ENCODE data around the gene SLC7A5. TPM values are rescaled to one million over a fixed set of nuclear protein-coding genes. Genes with fewer than 3 reads are reported as not detected.

SLC7A5 gene
- total RNA-seq, 1 donor: 42.8 TPM

DNA sequence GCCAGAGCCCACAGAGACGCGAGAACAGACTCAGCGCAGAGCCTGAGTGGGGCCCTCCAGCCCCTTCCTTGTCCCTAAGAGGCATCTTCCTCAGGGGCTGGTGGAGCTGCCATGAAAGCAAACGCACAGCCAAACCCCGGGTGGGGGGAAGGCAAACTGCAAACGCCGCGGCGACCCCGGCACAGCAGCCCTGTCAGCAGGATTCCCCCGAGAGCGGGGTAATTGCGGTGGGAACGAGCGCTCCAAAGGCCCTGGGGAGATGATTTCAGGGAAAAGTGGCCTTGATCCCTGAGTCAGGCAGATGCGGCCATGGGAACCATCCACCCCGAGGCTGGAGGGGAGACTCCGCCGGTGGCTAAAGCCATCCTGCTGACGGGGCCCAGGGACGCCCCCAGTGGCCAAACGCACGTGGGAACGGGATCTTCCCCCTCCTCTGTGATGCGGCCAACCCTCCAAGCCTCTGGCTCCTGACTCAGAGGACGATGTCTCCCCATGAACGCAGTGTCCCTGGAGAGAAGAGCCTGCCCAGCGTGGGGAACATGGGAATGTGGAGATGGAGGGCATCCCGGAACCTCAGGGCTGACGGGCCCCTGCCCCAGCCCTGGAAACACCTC, 25.1 kb downstream of the SLC7A5 start:
- TF ChIP-seq, protein P1, sequence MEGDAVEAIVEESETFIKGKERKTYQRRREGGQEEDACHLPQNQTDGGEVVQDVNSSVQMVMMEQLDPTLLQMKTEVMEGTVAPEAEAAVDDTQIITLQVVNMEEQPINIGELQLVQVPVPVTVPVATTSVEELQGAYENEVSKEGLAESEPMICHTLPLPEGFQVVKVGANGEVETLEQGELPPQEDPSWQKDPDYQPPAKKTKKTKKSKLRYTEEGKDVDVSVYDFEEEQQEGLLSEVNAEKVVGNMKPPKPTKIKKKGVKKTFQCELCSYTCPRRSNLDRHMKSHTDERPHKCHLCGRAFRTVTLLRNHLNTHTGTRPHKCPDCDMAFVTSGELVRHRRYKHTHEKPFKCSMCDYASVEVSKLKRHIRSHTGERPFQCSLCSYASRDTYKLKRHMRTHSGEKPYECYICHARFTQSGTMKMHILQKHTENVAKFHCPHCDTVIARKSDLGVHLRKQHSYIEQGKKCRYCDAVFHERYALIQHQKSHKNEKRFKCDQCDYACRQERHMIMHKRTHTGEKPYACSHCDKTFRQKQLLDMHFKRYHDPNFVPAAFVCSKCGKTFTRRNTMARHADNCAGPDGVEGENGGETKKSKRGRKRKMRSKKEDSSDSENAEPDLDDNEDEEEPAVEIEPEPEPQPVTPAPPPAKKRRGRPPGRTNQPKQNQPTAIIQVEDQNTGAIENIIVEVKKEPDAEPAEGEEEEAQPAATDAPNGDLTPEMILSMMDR (IDR thresholded peaks at IDR 0.05; ENCODE audit: insufficient read depth, low read length): no peak
- no peak overlapping the region for H3K4me3 ChIP-seq (ENCODE audit: low read depth, low read length)
- DNase-seq (ENCODE audit: low read depth): no peak

DNA sequence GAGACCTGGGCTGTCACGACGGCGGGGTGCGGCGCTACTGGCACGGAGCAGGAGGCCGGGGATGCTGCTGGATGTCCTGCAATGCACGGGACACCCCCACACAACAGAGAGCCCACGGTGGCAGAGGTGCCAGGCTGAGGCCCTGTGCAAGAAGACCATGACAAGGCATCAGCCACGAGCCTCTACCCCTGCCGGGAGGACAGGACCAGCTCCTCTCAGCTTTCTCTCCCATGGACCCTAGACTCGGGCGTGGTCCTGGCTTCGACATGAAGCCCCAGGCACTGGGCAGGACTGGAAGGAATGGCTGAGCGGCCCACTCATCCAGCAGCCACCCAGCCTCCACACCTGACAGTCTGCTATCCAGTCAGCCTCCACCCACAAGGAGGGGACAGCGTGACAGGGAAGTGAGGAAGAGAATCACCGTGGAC, 25.6 kb downstream of the SLC7A5 start:
- DNase-seq (ENCODE audit: low read depth): no peak
- TF ChIP-seq, protein P1 (IDR thresholded peaks at IDR 0.05; ENCODE audit: insufficient read depth, low read length): no peak
- H3K4me3 ChIP-seq (ENCODE audit: low read depth, low read length): no peak overlapping the region

DNA sequence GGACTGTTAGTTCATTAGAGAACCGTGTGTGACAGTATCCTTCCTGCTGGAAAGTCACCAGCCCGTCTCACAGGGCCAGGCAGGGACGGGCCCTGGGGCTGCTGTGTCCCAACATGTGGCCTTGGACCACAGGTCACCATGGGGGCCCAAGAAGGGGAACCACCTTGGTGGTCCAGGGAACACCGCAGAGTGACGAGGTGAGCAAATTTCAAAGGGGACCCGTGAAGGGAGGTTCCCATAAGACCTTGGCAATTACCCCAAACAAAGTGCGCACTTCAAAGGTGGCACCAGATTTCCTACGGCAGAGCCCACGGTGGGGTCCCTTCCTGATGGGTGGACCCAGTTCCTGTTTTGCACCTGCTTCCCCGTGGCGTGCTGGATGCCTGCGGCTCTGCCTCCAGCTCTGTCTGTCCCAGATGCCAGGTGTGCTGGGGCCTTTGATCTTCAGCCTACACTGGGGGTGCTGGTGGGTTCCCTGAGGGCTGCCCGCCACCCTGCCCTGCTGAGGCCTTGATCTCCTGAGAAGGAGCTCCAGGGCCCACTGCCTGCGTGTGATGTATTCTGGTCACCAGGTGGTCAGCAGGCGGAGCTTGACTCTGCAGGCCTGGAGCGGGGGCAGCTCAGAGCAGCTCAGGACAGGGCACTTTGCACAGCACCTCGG, 27.0 kb downstream of the SLC7A5 start:
- no peak overlapping the region for H3K4me3 ChIP-seq (ENCODE audit: low read depth, low read length)
- TF ChIP-seq, protein P1 (IDR thresholded peaks at IDR 0.05; ENCODE audit: insufficient read depth, low read length): no peak
- DNase-seq (ENCODE audit: low read depth): no peak

DNA sequence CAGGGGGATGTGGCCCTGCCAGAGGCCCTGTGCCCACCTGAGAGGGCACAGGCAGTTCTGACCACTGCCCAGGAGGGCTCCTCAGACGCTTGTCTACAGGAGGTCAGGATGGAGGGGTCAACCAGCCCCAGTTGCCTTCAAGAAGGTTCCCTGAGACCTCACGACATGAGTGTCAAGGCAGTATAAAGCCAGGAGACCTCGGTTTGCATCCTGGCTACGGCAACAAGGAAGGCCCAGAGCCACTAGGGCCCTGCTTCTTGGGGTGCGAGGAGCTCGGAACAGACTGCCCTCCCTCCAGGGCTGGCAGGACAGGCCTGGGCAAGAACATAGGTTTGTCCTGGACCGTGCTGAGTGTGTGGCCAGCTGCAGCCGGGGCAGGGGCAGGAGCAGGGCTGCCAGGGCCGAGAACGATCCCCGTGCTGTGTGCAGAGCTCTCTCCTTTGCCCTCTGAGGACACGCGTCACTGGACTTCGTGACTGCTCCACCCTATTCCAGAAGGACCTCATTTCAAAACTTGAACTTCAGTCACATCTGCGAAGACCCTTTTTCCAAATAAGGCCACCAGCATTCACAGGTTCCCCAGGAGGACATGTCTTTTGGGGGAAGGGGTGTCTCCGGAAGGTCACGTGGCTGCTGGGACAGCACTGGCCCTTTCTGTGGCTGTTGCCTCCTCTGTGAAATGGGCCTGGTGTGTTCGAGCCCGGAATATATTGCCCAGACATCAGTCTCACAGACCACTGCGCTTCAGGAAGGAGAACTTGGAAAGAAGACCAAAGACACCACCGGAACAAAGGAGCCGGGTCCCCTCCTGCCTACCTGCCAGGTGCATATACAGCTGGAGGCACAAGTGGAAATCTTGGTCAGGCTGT, 27.7 kb downstream of the SLC7A5 start:
- H3K4me3 ChIP-seq (ENCODE audit: low read depth, low read length): no peak overlapping the region
- no peak for DNase-seq (ENCODE audit: low read depth)
- TF ChIP-seq, protein P1 (IDR thresholded peaks at IDR 0.05; ENCODE audit: insufficient read depth, low read length): no peak

DNA sequence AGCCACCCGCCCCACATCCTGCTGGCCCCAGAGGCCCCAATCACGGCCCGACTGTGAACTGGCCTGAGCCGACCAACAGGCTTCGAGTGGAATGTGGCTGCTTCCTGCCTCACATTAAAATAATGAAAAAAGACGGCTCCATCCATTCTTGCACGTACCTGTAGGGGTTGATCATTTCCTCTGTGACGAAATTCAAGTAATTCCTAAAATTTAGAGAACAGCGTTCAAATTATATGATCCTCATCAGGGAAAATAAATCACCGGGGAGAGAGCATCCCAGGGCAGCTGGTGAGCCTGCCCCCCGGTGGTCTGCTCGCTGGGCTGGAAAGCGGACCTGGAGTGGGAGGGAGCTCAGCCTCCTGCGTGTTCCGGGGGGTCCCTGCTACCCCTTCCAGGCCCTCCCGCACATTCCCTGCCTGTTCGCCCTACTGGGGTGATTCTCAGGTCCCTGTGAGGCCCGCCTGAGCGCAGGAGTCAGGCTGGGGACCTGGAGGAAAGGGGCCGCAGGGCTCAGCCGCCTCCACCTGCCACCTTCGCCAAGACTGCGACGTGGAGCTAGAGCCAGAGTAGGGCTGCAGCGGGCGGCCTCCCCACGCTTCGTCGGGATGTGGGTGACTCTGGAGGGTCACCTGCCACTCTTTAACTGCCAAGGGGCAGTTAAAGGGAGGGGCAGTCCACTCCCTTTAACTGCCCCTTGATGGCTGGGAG, 28.9 kb downstream of the SLC7A5 start:
- DNase-seq (ENCODE audit: low read depth): no peak
- H3K4me3 ChIP-seq (ENCODE audit: low read depth, low read length): no peak overlapping the region
- TF ChIP-seq, protein P1 (IDR thresholded peaks at IDR 0.05; ENCODE audit: insufficient read depth, low read length): no peak

DNA sequence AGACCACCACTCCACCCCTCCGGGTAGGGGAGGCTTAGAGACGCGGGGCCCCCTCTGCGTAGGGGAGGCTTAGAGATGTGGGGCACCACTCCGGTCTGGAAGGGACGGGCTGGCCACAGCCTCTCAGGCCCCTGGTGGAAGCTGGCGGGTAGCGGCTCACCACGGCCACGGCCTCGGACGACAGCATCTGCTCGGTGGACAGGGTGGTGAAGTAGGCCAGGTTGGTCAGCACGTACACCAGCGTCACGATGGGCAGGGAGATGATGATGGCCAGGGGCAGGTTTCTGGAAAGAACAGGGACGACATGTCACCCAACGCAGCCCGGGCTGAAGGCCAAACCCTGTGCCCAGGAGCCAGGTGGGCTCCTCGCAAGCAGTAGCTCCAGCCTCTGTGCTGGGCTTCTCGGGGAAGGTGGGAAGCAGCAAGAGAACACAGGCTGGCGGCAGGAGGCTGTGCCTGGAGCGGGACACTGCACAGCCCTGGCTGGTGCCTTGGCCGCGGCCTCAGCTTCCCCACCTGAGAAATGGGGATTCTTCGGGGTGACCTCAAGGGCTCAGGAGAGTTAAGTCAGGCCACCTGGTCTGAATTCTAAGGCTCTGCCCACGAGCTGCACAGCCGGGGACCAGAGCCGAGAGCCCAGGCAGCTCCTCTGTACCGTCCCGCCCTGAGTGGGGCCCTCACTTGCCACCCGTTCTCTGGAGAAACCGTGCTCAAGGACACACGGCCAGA, 29.6 kb downstream of the SLC7A5 start:
- TF ChIP-seq, protein P1 (IDR thresholded peaks at IDR 0.05; ENCODE audit: insufficient read depth, low read length): no peak
- H3K4me3 ChIP-seq (ENCODE audit: low read depth, low read length): no peak overlapping the region
- no peak for DNase-seq (ENCODE audit: low read depth)

Measured in fibroblast of the aortic adventitia (primary cell).